Inflammatory macrophage treated with lipopolysaccharide for 4 hours (primary cell): ENCODE results near the gene CPE.

Experiments used
- DNase-seq: peaks from one replicate; pipeline ENCODE4 v3.0.0-alpha.2; 2020

The CPE gene

GRCh38 chr4:165367040-165367439 is 11.8 kb upstream of the CPE start:
- DNase-seq, result no peak

- DNase-seq, result no peak
Measured at GRCh38 chr4:165368114-165368513, 10.7 kb upstream of the CPE start.

GRCh38 chr4:165368567-165368966 is 10.2 kb upstream of the CPE start:
- no peak for DNase-seq

GRCh38 chr4:165369522-165369921 is 9.3 kb upstream of the CPE start:
- peak; percentile 54 for DNase-seq

GRCh38 chr4:165370530-165370929 is 8.3 kb upstream of the CPE start:
- DNase-seq, result no peak

- no peak for DNase-seq
Measured at GRCh38 chr4:165375465-165375864, 3.3 kb upstream of the CPE start.

- peak; percentile 7 for DNase-seq
Measured at GRCh38 chr4:165378398-165378744, 437 bp upstream of the CPE start.

GRCh38 chr4:165379678-165380064 is 863 bp downstream of the CPE start:
- no peak for DNase-seq

GRCh38 chr4:165380805-165381204 is 2.0 kb downstream of the CPE start:
- DNase-seq, result no peak

- no peak for DNase-seq
Measured at GRCh38 chr4:165381821-165382373, 3.1 kb downstream of the CPE start.

- no peak for DNase-seq
Measured at GRCh38 chr4:165382640-165383039, 3.8 kb downstream of the CPE start.

GRCh38 chr4:165383591-165384073 is 4.8 kb downstream of the CPE start:
- no peak for DNase-seq

- no peak for DNase-seq
Measured at GRCh38 chr4:165384186-165384585, 5.4 kb downstream of the CPE start.

- no peak for DNase-seq
Measured at GRCh38 chr4:165384598-165384997, 5.8 kb downstream of the CPE start.

GRCh38 chr4:165385126-165385525 is 6.3 kb downstream of the CPE start:
- no peak for DNase-seq

GRCh38 chr4:165386328-165386727 is 7.5 kb downstream of the CPE start:
- DNase-seq, result no peak

- no peak for DNase-seq
Measured at GRCh38 chr4:165388756-165389155, 9.9 kb downstream of the CPE start.

GRCh38 chr4:165393051-165393450 is 14.2 kb downstream of the CPE start:
- no peak for DNase-seq

GRCh38 chr4:165393704-165394103 is 14.9 kb downstream of the CPE start:
- no peak for DNase-seq

GRCh38 chr4:165394275-165394674 is 15.5 kb downstream of the CPE start:
- DNase-seq, result no peak

- no peak for DNase-seq
Measured at GRCh38 chr4:165398570-165398969, 19.8 kb downstream of the CPE start.

GRCh38 chr4:165402375-165402774 is 23.6 kb downstream of the CPE start:
- DNase-seq, result no peak

GRCh38 chr4:165403048-165403447 is 24.2 kb downstream of the CPE start:
- no peak for DNase-seq

GRCh38 chr4:165403637-165404036 is 24.8 kb downstream of the CPE start:
- DNase-seq, result no peak

GRCh38 chr4:165404080-165404479 is 25.3 kb downstream of the CPE start:
- no peak for DNase-seq

GRCh38 chr4:165404696-165405095 is 25.9 kb downstream of the CPE start:
- no peak for DNase-seq
